Uterus (tissue), 2 donors: Measurements from ENCODE around the gene BMP8A.
"Not testable (repeated sequence)": the region's sequence is repeated elsewhere in the genome, so short reads cannot be mapped to it uniquely, and the experiment has no call there.

Experiments
- POLR2A ChIP-seq, 2 donors: fragments of 450-650 bp; IDR thresholded peaks; one replicate each; pipeline ENCODE4 v1.6.1; 2016; ENCODE audit warnings: antibody characterized with exemption in 2 of 2, mild to moderate bottlenecking in 1 of 2, moderate library complexity in 1 of 2
- TF ChIP-seq, protein P1 (sequence below), 4 experiments: fragments of 200-600 bp in 2 of 4; fragments of 450-650 bp in 2 of 4; sonication (generic) in 2 of 4; IDR thresholded peaks; one replicate each; pipeline ENCODE4 v1.5.1; 2016 to 2019; ENCODE audit warnings: antibody characterized with exemption in 4 of 4, mild to moderate bottlenecking in 2 of 4, moderate library complexity in 1 of 4

GRCh38 chr1:39498096-39498710 is 6.8 kb downstream of the BMP8A start:
- not testable (repeated sequence) for TF ChIP-seq POLR2A (IDR thresholded peaks at IDR 0.05)
- TF ChIP-seq, protein P1, sequence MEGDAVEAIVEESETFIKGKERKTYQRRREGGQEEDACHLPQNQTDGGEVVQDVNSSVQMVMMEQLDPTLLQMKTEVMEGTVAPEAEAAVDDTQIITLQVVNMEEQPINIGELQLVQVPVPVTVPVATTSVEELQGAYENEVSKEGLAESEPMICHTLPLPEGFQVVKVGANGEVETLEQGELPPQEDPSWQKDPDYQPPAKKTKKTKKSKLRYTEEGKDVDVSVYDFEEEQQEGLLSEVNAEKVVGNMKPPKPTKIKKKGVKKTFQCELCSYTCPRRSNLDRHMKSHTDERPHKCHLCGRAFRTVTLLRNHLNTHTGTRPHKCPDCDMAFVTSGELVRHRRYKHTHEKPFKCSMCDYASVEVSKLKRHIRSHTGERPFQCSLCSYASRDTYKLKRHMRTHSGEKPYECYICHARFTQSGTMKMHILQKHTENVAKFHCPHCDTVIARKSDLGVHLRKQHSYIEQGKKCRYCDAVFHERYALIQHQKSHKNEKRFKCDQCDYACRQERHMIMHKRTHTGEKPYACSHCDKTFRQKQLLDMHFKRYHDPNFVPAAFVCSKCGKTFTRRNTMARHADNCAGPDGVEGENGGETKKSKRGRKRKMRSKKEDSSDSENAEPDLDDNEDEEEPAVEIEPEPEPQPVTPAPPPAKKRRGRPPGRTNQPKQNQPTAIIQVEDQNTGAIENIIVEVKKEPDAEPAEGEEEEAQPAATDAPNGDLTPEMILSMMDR (IDR thresholded peaks at IDR 0.05): not testable (repeated sequence)
